Ureter (tissue), 1 donor: ENCODE results near the gene AADACL3. TPM values are rescaled to one million over a fixed set of nuclear protein-coding genes. Genes with fewer than 3 reads are reported as not detected.
"Not testable (repeated sequence)": the region's sequence is repeated elsewhere in the genome, so short reads cannot be mapped to it uniquely, and the experiment has no call there.

Experiments
- DNase-seq: peaks from one replicate; pipeline ENCODE4 v3.0.0-alpha.2; 2020; ENCODE audit warnings: low spot score
- total RNA-seq: library from RNA; stranded (reverse); gene quantifications from one replicate; pipeline ENCODE4 v1.2.4, GENCODE V29; 2023
- donor health status: DM: yes; HTN: yes; CAD: no.

AADACL3 gene
- not detected for total RNA-seq

GRCh38 chr1:12715896-12716437 is at the start of gene AADACL3:
TSS of gene AADACL3 (plus strand) at chr1:12716110. CDS start at chr1:12716177, 67 bp downstream.
- DNase-seq, result no peak

GRCh38 chr1:12666141-12666735 is 49.7 kb upstream of the AADACL3 start:
- no peak for DNase-seq

DNA sequence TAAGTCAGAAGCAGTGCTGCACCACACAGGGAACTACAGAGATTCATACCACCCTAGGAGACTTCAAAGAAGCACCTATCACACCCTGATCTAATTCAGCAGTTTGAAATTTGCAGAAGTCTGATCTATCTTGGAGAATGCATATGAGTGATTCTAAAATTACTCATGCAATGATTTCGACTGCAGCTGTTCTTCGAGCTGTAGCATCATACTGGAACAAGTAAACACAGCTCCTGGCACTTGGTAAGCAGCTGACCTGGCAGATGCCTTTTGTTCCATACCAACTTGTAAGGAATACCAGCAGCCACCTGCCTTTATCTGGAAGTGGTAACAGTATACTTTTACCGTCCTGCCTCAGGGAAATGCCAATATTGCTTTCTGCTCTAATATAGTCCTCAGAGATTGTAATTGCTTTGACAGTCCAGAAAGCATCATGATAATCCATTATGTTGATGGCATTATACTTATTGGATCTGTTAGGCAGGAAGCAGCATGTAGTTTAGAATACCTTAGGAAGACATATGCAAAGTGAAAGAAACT is 46.3 kb upstream of the AADACL3 start:
- DNase-seq, result no peak

DNA sequence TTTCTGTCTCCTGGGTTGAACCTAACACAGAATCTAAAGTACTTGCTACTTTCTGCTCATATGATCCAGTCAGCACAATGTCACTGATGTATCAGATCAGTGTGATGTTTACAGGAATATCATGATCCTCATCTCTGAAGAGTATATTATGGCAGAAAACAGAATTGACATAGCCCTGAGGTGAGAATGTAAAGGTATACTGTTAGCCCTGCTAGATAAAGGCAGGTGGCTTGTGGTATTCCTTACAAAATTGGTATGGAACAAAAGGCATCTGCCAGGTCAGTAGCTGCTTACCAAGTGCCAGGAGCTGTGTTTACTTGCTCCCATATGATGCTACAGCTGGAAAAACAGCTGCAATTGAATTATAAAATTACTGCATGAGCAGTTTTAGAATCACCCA is 41.6 kb upstream of the AADACL3 start:
- no peak for DNase-seq

GRCh38 chr1:12676122-12676521 is 39.8 kb upstream of the AADACL3 start:
- not testable (repeated sequence) for DNase-seq

GRCh38 chr1:12677565-12677964 is 38.3 kb upstream of the AADACL3 start:
- DNase-seq, result no peak

GRCh38 chr1:12678350-12678749 is 37.6 kb upstream of the AADACL3 start:
- no peak for DNase-seq

DNA sequence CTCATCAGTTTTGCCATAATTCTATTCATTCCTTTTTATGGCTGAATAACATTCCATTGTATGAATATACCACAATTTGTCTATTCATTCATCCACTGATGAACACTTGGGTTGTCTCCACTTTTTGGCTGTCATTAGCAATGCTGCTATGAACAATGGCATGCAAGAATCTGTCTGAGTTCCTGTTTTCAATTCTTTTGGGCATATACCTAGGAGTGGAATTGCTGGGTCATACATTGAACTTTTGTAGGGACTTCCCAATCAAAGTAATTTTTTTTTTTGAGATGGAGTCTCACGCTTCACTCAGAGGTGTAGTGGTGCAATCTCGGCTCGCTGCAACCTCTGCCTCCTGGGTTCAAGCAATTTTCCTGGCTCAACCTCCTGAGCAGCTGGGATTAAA is 37.1 kb upstream of the AADACL3 start:
- no peak for DNase-seq

DNA sequence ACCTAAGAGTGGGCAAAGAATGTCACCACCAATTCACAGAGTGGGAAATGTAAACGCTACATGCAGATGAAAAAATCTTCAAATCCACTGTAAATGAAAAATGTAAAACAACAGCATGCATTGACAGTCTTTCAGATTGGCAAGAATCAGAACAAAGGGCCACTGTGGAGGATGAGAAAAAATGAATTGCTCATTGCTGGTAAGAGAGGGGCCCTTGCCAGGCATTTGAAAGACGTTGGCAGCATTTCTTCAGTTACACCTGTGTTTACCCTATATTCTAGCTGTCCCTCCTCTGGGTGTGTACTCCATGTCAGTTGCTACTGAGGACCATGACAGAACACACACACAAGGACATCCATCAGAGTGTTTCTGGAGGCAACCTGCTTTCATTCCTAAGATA is 25.8 kb upstream of the AADACL3 start:
- no peak for DNase-seq

- no peak for DNase-seq
Observed at GRCh38 chr1:12692967-12693782, 22.7 kb upstream of the AADACL3 start.

GRCh38 chr1:12696658-12697057 is 19.3 kb upstream of the AADACL3 start:
- no peak for DNase-seq

DNA sequence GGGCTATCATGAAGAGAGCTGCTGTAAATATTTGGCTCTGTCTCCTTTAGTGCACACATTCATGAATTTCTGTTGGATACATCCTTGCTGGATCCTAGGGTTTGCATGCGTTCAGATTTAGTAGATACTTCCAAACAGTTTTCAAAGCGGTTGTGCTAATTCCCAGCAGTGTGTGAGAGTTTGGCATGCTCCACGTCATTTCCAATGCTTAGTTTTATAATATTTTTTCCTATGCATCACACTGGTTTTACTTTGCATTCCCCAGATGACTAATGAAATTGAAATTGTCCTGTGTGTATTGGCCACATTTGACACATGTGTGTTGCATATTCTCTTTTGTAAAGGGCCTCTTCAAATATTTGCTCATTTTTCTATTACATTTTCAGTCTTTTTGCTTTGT is 18.5 kb upstream of the AADACL3 start:
- DNase-seq, result no peak

DNA sequence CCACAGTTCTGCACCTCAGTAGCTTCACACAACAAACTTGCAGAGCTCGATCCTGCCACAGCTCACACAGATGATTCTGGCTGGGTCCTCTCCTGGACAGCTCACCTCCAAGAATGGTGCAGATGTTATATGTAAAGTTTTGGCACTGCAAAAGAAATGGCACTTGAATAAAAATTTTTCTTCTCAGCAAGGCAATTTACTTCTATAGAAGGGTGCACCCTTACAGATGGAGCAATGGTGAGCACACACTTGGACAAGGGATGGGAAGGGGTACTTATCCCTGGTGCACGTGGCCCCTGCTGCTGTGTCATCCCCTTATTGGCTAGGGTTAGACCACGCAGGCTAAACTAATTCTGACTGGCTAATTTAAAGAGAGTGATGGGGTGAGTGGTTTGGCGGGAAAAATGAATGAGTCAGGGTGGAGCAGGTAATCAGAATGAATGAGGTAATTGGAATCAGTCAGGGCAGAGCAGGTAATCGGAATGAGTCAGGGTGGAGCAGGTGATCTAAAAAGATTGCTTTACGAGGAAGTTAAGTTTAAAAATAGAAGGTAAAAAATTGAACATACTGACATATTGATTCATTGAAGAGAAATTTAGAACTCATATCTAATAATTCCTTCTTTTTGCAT is 12.0 kb upstream of the AADACL3 start:
- DNase-seq, result no peak

DNA sequence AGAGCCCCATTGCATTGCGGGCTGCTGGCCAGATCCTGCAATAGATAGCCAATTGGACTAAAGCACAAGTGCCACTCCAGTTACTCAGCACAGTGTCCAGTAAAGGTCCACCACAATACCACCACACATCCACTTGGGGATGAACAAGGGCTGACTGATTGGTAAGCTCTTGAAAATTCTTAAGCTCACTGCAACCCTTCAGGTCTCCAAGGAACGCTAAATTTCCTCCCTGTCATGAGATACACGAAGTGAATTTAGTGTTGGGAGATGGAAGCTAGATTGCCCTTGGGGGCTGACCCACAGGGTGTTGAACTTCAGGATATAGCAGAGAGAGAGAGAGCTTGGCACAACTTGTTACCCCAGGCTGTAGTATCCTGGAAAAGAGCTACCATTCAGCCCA is 9.8 kb upstream of the AADACL3 start:
- DNase-seq, result no peak

DNA sequence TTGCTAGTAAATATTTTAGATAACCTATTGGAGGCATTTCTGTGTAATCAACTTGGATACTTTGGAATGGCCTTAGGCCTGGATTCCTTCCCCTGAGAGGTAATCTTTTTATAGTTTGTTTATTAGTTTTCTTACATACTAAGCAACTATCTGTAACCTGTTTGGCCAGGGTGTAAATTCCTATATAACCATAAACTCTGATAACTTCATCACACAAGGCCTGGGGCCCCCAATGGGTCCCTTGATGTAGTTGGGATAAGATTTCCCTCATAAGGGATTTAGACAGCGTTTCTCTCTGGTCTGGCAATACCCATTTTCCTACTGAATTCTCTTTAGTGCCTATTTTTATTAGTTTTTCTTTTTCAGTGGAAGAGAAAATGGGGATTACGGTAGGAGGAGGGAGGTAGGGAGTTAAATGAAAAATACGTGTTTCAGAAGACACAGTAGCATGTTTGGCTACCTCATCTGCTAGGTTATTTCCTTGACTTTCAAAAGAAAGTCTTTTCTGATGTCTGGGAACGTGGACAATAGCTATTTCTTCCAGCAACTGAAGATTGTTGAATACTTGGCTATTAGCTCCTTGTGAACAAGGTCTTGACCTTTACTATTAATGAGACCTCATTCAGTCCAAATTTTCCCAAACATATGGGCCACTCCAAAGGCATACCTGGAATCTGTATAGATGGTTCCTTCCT is 7.4 kb upstream of the AADACL3 start:
- no peak for DNase-seq

DNA sequence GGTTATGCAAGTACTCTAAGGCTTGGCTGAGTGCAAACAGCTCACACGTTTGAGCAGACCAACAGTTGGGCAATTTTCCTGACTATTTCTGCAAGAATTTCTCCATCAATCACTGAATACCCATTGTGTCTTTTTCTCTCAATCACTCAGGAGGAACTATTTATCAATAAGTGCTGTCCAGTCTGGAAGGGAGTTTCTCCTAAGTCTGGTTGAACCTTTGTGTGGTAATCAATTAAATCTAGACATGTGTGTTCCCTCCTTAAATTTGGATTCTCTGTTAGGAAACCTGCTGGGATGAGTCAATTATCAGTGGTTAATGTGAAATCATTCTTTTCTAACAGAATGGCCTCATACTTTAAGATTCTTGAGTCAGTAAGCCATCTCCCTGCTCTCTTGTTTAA is 6.8 kb upstream of the AADACL3 start:
- no peak for DNase-seq

DNA sequence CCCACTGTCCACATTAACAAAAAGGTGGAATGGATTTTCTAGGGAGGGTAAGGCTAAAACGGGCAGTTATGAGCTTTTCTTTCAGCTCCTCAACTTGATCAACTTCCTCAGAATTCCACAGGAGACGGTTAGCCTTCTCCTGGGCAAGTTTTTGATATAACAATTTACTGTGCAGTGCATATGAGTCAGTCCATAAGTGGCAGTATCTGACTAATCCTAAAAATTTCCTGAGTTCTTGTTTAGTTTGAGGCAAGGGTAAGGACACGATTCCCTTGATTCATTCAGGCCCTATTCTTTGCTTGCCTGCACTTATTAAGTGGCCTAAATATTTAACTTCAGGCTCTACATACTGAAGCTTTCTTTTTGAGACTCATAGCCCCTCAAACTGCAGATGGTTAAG is 6.2 kb upstream of the AADACL3 start:
- no peak for DNase-seq

GRCh38 chr1:12711536-12711935 is 4.4 kb upstream of the AADACL3 start:
- no peak for DNase-seq

DNA sequence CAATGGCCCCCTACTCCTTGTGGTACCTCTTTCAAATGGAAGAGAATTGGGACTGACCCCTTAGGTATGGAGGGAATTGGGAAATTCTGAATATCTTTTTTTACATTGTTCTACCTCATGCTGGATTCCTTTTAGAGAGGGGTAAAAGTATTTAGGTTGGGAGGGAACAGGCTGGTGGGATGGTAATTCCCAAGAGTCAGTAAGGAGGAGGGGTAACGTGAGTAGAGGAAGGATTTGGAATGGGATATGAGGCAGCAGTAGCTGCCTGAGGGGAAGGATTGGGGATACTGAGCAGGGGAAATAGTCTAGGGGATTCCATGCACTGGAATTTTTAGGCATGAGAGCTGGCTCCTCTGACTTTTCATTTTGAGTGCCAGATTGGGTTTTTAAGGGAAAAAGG is 3.8 kb upstream of the AADACL3 start:
- DNase-seq, result no peak

DNA sequence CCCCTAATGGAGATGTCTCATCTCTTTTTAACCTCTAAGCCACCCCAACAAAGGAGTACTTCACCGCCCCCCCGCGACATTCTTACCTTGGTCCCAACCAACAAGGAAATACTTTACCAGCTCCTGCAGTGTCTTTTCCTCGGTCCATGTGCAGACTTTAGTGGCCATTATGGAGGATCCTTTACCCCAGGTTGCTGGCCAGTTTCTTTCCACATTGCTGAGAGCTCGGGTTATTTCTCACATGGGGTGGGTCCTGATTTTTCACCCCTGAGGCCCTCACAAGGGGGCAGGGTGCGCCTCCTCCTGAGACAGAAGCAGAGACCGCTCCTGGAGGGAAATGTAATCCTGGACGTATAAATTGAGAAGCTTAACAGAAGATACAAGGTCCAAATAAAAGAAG is 3.0 kb upstream of the AADACL3 start:
- DNase-seq, result no peak

GRCh38 chr1:12713651-12714050 is 2.3 kb upstream of the AADACL3 start:
- not testable (repeated sequence) for DNase-seq
